GM12878 (cell line): ENCODE data around the gene PIPOX. TPM values are rescaled to one million over a fixed set of nuclear protein-coding genes. Genes with fewer than 3 reads are reported as not detected.

Experiments used
- ATAC-seq: fragments of 200-7000 bp; cut with Tn5 transposase; 3 replicates; pipeline ENCODE4 v1.9.1; 2020; ENCODE audit warnings: mild to moderate bottlenecking, moderate library complexity
- BruUV-seq: library from RNA; stranded (reverse); fragments of 400-500 nt; replicated peaks from 2 replicates; lab custom pipeline; 2021; lab: Mats Ljungman, UMichigan
- CTCF ChIA-PET: fragments of 300-600 bp; sonication (Branson Sonifier 250); formaldehyde crosslinking; extraction: SDS; loops from one replicate; lab custom pipeline; 2021; ENCODE audit warnings: inconsistent platforms; lab: Yijun Ruan, JAX
- POLR2A ChIA-PET: fragments of 350-600 bp; formaldehyde crosslinking; extraction: SDS; loops from one replicate; lab custom pipeline; 2021; ENCODE audit warnings: inconsistent platforms; lab: Charles Lee
- RAD21 ChIA-PET: fragments of 300-600 bp; sonication (Branson Sonifier 250); formaldehyde crosslinking; loops from one replicate; lab custom pipeline; 2023; ENCODE audit warnings: antibody characterized with exemption; ENCODE audit not compliant: unreplicated experiment; lab: Charles Lee
- SMC1A ChIA-PET: fragments of 300-600 bp; sonication (Branson Sonifier 250); formaldehyde crosslinking; loops from one replicate; lab custom pipeline; 2023; ENCODE audit not compliant: unreplicated experiment, uncharacterized antibody; lab: Charles Lee
- DNase-seq: peaks from one replicate; pipeline ENCODE4 v3.0.0-alpha.2; 2011; ENCODE audit warnings: low read depth, low spot score
- FAIRE-seq: peaks from 3 replicates; lab custom pipeline; 2011; peaks lifted over from hg19 to GRCh38; lab: Jason Lieb, UNC
- H2AFZ ChIP-seq: 2 replicates; pipeline ENCODE4 v1.6.0; 2011; ENCODE audit warnings: low read depth, low read length, control low read depth; ENCODE audit not compliant: control insufficient read depth
- H3K27ac ChIP-seq: 2 replicates; pipeline ENCODE4 v1.5.1; 2011; ENCODE audit warnings: control low read depth; ENCODE audit not compliant: control insufficient read depth, insufficient read depth
- H3K27me3 ChIP-seq, 2 experiments: replicated peaks in 1 of 2; 2 replicates each; pipeline versions ENCODE4 v1.6.0 to v1.6.1; 2011; ENCODE audit warnings: low read length in 1 of 2; ENCODE audit not compliant: control insufficient read depth in 2 of 2, insufficient read depth in 2 of 2
- H3K36me3 ChIP-seq, 2 experiments: 2 replicates each; pipeline ENCODE4 v1.5.1; 2011; ENCODE audit warnings: low read length in 1 of 2; ENCODE audit not compliant: control insufficient read depth in 2 of 2, insufficient read depth in 2 of 2
- H3K4me1 ChIP-seq: 2 replicates; pipeline ENCODE4 v1.6.1; 2011; ENCODE audit warnings: mild to moderate bottlenecking, low read length, moderate library complexity, mixed read lengths; ENCODE audit not compliant: control insufficient read depth, insufficient read depth
- H3K4me2 ChIP-seq: 2 replicates; pipeline ENCODE4 v1.6.0; 2011; ENCODE audit warnings: control low read depth; ENCODE audit not compliant: control insufficient read depth, insufficient read depth
- H3K4me3 ChIP-seq: fragments of 200-600 bp; sonication (generic); 2 replicates; pipeline ENCODE4 v1.5.1; 2016
- H3K79me2 ChIP-seq: 2 replicates; pipeline ENCODE4 v1.6.0; 2011; ENCODE audit warnings: low read length; ENCODE audit not compliant: control insufficient read depth, insufficient read depth
- H3K9ac ChIP-seq: 2 replicates; pipeline ENCODE4 v1.8.0; 2011; ENCODE audit warnings: low read length, control low read depth, mixed read lengths; ENCODE audit not compliant: control insufficient read depth, insufficient read depth
- H3K9me3 ChIP-seq: replicated peaks from 3 replicates; pipeline ENCODE4 v1.5.1; 2011; ENCODE audit warnings: mild to moderate bottlenecking, low read length; ENCODE audit not compliant: control insufficient read depth, insufficient read depth
- H4K20me1 ChIP-seq: 2 replicates; pipeline ENCODE4 v1.6.0; 2011; ENCODE audit not compliant: control insufficient read depth, insufficient read depth
- ASH2L ChIP-seq: fragments of 300-600, 200-600 bp; sonication (generic); IDR thresholded peaks from 2 replicates; pipeline ENCODE4 v1.6.1; 2017; ENCODE audit warnings: low read depth, mild to moderate bottlenecking, borderline replicate concordance
- CREB1 ChIP-seq: IDR thresholded peaks from 2 replicates; pipeline ENCODE4 v1.6.1; 2012; ENCODE audit warnings: low read depth, mild to moderate bottlenecking, inconsistent platforms
- ESRRA ChIP-seq: IDR thresholded peaks from 2 replicates; pipeline ENCODE4 v1.6.1; 2012; ENCODE audit warnings: mild to moderate bottlenecking, low read length, improper control_type of control experiment
- FOXM1 ChIP-seq: IDR thresholded peaks from 2 replicates; pipeline ENCODE4 v1.6.1; 2012; ENCODE audit warnings: low read depth, mild to moderate bottlenecking, inconsistent platforms, low read length, moderate library complexity
- HDGF ChIP-seq: fragments of 450-650 bp; IDR thresholded peaks from 2 replicates; pipeline ENCODE4 v1.6.1; 2016; ENCODE audit warnings: antibody characterized with exemption
- RELA ChIP-seq: fragments of 450-650 bp; IDR thresholded peaks from 2 replicates; pipeline ENCODE4 v1.8.0; 2014; ENCODE audit warnings: borderline replicate concordance; ENCODE audit not compliant: partially characterized antibody
- TBL1XR1 ChIP-seq: IDR thresholded peaks from 2 replicates; pipeline ENCODE4 v1.6.1; 2012; ENCODE audit warnings: low read depth, low read length, improper control_type of control experiment
- ZNF24 ChIP-seq: fragments of 450-650 bp; IDR thresholded peaks from 2 replicates; pipeline ENCODE4 v1.6.1; 2017; ENCODE audit warnings: antibody characterized with exemption, mild to moderate bottlenecking
- WGBS: methylation state at CpG from one replicate; pipeline ENCODE4 v1.1.6; 2016; ENCODE audit warnings: low lambda C conversion rate; ENCODE audit not compliant: insufficient replicate concordance, insufficient coverage; ENCODE audit errors: missing lambda C conversion rate; 5-methylcytosine and 5-hydroxymethylcytosine counted together
- in situ Hi-C: fragments of 300-500 bp; cut with MboI; formaldehyde crosslinking; loops from 9 replicates; pipeline ENCODE4 v1.14.3; 2018; ENCODE audit warnings: mixed read lengths
- intact Hi-C: fragments of 100-400 bp; cut with micrococcal nuclease; formaldehyde crosslinking; loops from one replicate; pipeline ENCODE4 v1.14.2; 2022; ENCODE audit not compliant: unreplicated experiment
- polyA plus RNA-seq, 11 experiments: library from polyadenylated mRNA; depleted of rRNA in 4 of 11; unstranded in 6 of 11; stranded (reverse) in 5 of 11; fragments of >200 nt; fragmentation: Nextera tagmentation in 4 of 11; fragmentation: Illumina TruSeq in 1 of 11; extraction: Ambion mirVana in 4 of 11; extraction: Trizol in 1 of 11; gene quantifications; 1 replicate in 1 of 11; 2 replicates in 10 of 11; pipeline versions ENCODE4 v1.2.1 to v1.2.3, GENCODE V29; 2011 to 2016; ENCODE audit warnings: inconsistent platforms in 2 of 11, missing spikeins in 2 of 11, low read depth in 1 of 11
- total RNA-seq, 4 experiments: library from RNA; depleted of rRNA in 3 of 4; stranded (reverse); fragments of >200 nt in 3 of 4; fragmentation: Illumina TruSeq in 1 of 4; extraction: Trizol in 1 of 4; gene quantifications; 2 replicates each; pipeline versions ENCODE4 v1.2.1 to v1.2.3, GENCODE V29; 2013 to 2021

The PIPOX gene
- total and polyA plus RNA-seq, 10 of the 15 experiments (the other 5 are each of a cell fraction or from before 2014, with no cell fraction given), result 0.22 to 1.4 (median 0.56) TPM; not detected in 1

GRCh38 chr17:29042026-29042678, 789 bp upstream of the PIPOX start:
- Histone ChIP-seq H3K36me3 (no peaks in the 10 kb centered on the region), H3K9me3 (no peaks in the 10 kb centered on the region), H3K9ac (no peak overlapping the region), H2AFZ (no peak overlapping the region), H4K20me1 (no peaks in the 10 kb centered on the region), H3K27ac (no peak overlapping the region), H3K27me3 (no peaks in the 10 kb centered on the region; a peak in 1 of 4 replicates), H3K4me1 (peaks cover 13% of the 10 kb centered on the region), H3K4me3 (no peak overlapping the region), H3K4me2 (peak overlapping the region; percentile 49; the same call in 1 of the 2 replicates), H3K79me2 (no peaks in the 10 kb centered on the region)
- BruUV-seq, result no TSS peak
- intact Hi-C loops (no loop called here), in situ Hi-C loops (no loop called here)
- ChIA-PET POLR2A (no interaction called here), RAD21 (interaction anchor here (0.5 kb wide), 1 partner anchor 305 kb away, joined by 3 read pairs; no protein-coding TSS in a partner anchor), CTCF (interaction anchor here (2.6 kb wide), 1 partner anchor 77 kb away, joined by 7 read pairs; no protein-coding TSS in a partner anchor), SMC1A (no interaction called here)
- TF ChIP-seq RELA (no peak), CREB1 (no peak), ESRRA (no peak), HDGF (no peak), TBL1XR1 (no peak), FOXM1 (no peak), ZNF24 (no peak), ASH2L (no peak)
- no peak for DNase-seq
- peak; percentile 33 for ATAC-seq
- 72% methylated on average over 11 of the region's 11 CpGs for WGBS
- FAIRE-seq, result no peak
